Activated B cell treated with CpG ODN at 0.5 μM for 24 hours (primary cell): ENCODE measurements around the gene RASSF8. TPM values are rescaled to one million over a fixed set of nuclear protein-coding genes. Genes with fewer than 3 reads are reported as not detected.
A peak's percentile ranks its signal among the peaks of the same experiment; 100 is the strongest.

Experiments used
- ATAC-seq: fragments of 200-7000 bp; cut with Tn5 transposase; one replicate; pipeline ENCODE4 v1.10.0; 2021; ENCODE audit warnings: low read depth, mild to moderate bottlenecking, moderate library complexity
- CTCF ChIA-PET: fragments of 350-600 bp; sonication (Branson Sonifier 250); formaldehyde crosslinking; loops from one replicate; lab custom pipeline; 2021; ENCODE audit warnings: antibody characterized with exemption; lab: Charles Lee
- POLR2A ChIA-PET: fragments of 350-600 bp; sonication (Branson Sonifier 250); formaldehyde crosslinking; loops from one replicate; lab custom pipeline; 2021; ENCODE audit warnings: antibody characterized with exemption; lab: Charles Lee
- DNase-seq: peaks from one replicate; pipeline ENCODE4 v3.0.0; 2022
- H3K27ac Mint-ChIP-seq: one replicate; pipeline ENCODE4 v1.8.0; 2020; ENCODE audit warnings: mixed read lengths
- H3K27me3 Mint-ChIP-seq: one replicate; pipeline ENCODE4 v1.8.0; 2021; ENCODE audit warnings: mixed read lengths
- H3K36me3 Mint-ChIP-seq: one replicate; pipeline ENCODE4 v1.8.0; 2021; ENCODE audit warnings: low read depth, mixed read lengths
- H3K4me1 Mint-ChIP-seq: one replicate; pipeline ENCODE4 v1.8.0; 2021; ENCODE audit warnings: mixed read lengths
- H3K4me3 Mint-ChIP-seq: one replicate; pipeline ENCODE4 v1.8.0; 2020; ENCODE audit warnings: mild to moderate bottlenecking, mixed read lengths
- H3K9me3 Mint-ChIP-seq: one replicate; pipeline ENCODE4 v1.8.0; 2020; ENCODE audit warnings: mixed read lengths
- intact Hi-C: fragments of 100-400 bp; cut with micrococcal nuclease; formaldehyde crosslinking; loops from one replicate; pipeline ENCODE4 v1.15.1; 2024
- total RNA-seq: library from RNA; stranded (reverse); gene quantifications from 2 replicates; pipeline ENCODE4 v1.2.3, GENCODE V29; 2022
- TF ChIP-seq, protein P1 (sequence below): fragments of 200-600 bp; IDR thresholded peaks from one replicate; pipeline ENCODE4 v1.8.0; 2022; ENCODE audit warnings: antibody characterized with exemption, mild to moderate bottlenecking

Gene RASSF8
- total RNA-seq, 1 donor from 2014 or later, result 0.58 TPM

GRCh38 chr12:26114720-26115401 lies 156.4 kb downstream of the RASSF8 start:
- ChIA-PET CTCF (interaction anchor here (0.5 to 2.6 kb wide), 8 partner anchors 9 to 901 kb away, joined by 3 to 12 read pairs (median 4); no protein-coding TSS in a partner anchor), POLR2A (interaction anchor here (0.7 to 3.4 kb wide), 10 partner anchors 9 to 719 kb away, joined by 3 to 46 read pairs (median 5); partner anchors contain the start of genes BHLHE41, ITPR2 and SSPN)
- H3K27ac Mint-ChIP-seq, result peak overlapping the region; percentile 92
- intact Hi-C loops, result loop anchor here (1.0 to 5.0 kb wide), 12 partner anchors 8 to 1216 kb away; partner anchors contain the start of genes FGFR1OP2, ITPR2, KRAS and TM7SF3
- peak overlapping the region; percentile 78 for H3K4me3 Mint-ChIP-seq
- H3K4me1 Mint-ChIP-seq, result peaks cover 66% of the 10 kb centered on the region
- TF ChIP-seq, protein P1, sequence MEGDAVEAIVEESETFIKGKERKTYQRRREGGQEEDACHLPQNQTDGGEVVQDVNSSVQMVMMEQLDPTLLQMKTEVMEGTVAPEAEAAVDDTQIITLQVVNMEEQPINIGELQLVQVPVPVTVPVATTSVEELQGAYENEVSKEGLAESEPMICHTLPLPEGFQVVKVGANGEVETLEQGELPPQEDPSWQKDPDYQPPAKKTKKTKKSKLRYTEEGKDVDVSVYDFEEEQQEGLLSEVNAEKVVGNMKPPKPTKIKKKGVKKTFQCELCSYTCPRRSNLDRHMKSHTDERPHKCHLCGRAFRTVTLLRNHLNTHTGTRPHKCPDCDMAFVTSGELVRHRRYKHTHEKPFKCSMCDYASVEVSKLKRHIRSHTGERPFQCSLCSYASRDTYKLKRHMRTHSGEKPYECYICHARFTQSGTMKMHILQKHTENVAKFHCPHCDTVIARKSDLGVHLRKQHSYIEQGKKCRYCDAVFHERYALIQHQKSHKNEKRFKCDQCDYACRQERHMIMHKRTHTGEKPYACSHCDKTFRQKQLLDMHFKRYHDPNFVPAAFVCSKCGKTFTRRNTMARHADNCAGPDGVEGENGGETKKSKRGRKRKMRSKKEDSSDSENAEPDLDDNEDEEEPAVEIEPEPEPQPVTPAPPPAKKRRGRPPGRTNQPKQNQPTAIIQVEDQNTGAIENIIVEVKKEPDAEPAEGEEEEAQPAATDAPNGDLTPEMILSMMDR, result no peak
- ATAC-seq (no peak), DNase-seq (no peak)
- no peaks in the 10 kb centered on the region for H3K9me3 Mint-ChIP-seq
- no peaks in the 10 kb centered on the region for H3K27me3 Mint-ChIP-seq
- no peaks in the 10 kb centered on the region for H3K36me3 Mint-ChIP-seq

DNA sequence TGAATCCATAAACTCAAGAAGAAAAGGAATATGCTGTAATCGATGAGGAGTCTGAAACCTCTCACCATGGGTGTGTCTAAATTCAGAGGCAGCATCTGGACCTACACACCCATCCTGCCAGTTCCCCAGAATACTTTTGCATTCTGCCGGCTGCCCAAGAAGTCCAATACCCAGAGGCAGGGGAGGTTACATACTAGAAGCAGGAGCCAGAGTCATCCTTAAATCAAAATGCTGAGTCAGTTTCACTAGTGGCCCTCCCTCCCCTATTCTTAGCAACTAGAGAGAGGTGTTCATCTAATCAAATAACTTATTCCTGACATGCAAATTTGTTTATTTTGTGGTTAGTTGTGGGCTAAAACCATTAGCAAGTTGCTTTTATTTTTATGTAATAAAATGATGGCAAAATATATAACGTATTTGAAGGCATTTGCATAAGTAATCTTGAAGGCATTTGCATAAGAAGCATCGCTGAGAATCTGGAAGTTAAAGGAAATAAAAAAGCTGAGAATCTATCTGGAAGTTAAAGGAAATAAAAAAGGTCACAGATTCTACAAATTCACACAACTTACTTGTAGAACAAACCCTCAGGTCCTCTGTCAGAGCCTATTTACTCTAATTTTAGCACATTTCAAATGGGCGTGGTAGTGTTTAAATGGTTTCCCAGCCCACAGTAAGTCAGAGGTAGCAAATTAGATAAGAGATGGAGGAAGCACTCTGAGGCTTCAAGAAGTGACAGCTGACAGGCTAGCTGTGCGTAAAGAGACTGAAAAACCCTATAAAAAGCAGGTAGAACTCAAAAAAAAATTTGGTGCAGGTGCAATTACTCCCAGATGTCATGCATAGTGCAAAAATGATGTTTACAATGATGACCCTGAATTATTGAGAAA lies 158.6 kb downstream of the RASSF8 start:
- DNase-seq, result no peak
- peak overlapping the region; percentile 60 for H3K4me3 Mint-ChIP-seq
- no peaks in the 10 kb centered on the region for H3K9me3 Mint-ChIP-seq
- H3K27me3 Mint-ChIP-seq, result no peaks in the 10 kb centered on the region
- peaks cover 3% of the 10 kb centered on the region for H3K36me3 Mint-ChIP-seq
- intact Hi-C loops, result loop anchor here (5.0 kb wide), 2 partner anchors 585 to 865 kb away; partner anchors contain the start of gene KRAS
- CTCF ChIA-PET, result interaction anchor here (1.4 kb wide), 1 partner anchor 160 kb away, joined by 4 read pairs; no protein-coding TSS in a partner anchor
- no peak for ATAC-seq
- peaks cover 82% of the 10 kb centered on the region for H3K4me1 Mint-ChIP-seq
- POLR2A ChIA-PET, result interaction anchor here (1.0 to 9.3 kb wide), 2 partner anchors 17 to 39 kb away, joined by 3 to 189 read pairs; no protein-coding TSS in a partner anchor
- TF ChIP-seq, protein P1, result no peak
- peak overlapping the region; percentile 84 for H3K27ac Mint-ChIP-seq

DNA sequence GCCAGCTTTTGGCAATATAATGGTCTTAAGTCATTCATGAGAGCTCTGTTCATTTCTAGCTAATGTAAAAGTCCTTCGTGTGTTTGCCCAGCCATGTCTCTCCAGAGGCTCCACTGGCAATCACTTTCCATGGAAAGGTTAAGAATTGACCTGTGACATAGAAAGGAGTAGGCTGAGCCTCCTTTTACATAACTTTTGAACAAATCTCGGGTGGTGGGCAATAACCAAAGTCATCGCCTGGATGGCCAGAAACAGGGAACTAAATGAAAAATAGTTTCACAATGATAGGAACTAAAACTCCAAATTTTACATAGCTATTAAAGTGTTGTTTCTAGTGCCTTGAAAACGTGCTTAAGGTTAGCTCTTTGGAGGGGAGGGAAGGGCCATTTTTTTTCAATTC lies 159.8 kb downstream of the RASSF8 start:
- ChIA-PET POLR2A (interaction anchor here (0.7 to 9.3 kb wide), 6 partner anchors 15 to 308 kb away, joined by 3 to 189 read pairs (median 3); no protein-coding TSS in a partner anchor), CTCF (interaction anchor here (0.7 to 8.5 kb wide), 15 partner anchors 10 to 584 kb away, joined by 3 to 74 read pairs (median 7); no protein-coding TSS in a partner anchor)
- H3K9me3 Mint-ChIP-seq, result no peaks in the 10 kb centered on the region
- no peak for ATAC-seq
- H3K27ac Mint-ChIP-seq, result peak overlapping the region; percentile 84
- H3K36me3 Mint-ChIP-seq, result peaks cover 8% of the 10 kb centered on the region
- no peak for DNase-seq
- H3K4me3 Mint-ChIP-seq, result peak overlapping the region; percentile 48
- peaks cover 78% of the 10 kb centered on the region for H3K4me1 Mint-ChIP-seq
- intact Hi-C loops, result loop anchor here (2.0 to 5.0 kb wide), 3 partner anchors 76 to 866 kb away; partner anchors contain the start of genes KRAS and SSPN
- TF ChIP-seq, protein P1, result no peak
- H3K27me3 Mint-ChIP-seq, result no peaks in the 10 kb centered on the region

DNA sequence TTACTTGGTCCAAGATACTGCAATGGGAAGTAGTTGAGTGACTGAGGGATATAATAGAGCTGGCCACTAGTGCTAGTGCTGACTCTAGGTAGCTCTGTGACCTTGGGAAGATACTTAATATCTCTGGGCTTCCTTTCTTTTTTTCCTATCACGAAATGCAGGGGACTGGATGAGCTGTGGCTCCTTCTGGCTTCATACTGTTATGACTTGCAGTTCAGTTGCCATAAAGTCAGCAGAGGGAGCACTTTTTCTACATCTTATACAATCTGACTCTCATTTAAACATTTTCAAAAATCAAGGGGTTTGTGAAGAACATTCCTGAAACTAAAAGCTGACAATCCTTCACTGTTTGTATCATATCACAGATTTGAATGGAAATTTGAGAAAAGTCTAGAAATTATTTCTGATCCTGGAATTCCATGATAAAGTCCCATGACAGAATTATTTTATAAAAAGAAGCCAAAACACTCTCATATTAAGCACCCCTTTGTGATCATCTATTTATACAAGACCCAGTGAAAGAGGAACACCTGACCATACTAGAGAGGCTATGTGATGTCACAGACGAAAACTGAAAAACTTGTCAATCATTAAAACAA lies 161.0 kb downstream of the RASSF8 start:
- Mint-ChIP-seq H3K4me1 (peaks cover 82% of the 10 kb centered on the region), H3K36me3 (peaks cover 10% of the 10 kb centered on the region), H3K9me3 (no peaks in the 10 kb centered on the region), H3K4me3 (peak overlapping the region; percentile 49), H3K27ac (peak overlapping the region; percentile 39), H3K27me3 (no peaks in the 10 kb centered on the region)
- no peak for ATAC-seq
- ChIA-PET CTCF (interaction anchor here (0.7 to 8.5 kb wide), 35 partner anchors 9 to 713 kb away, joined by 3 to 74 read pairs (median 4); no protein-coding TSS in a partner anchor), POLR2A (interaction anchor here (0.6 to 9.3 kb wide), 5 partner anchors 9 to 903 kb away, joined by 3 to 189 read pairs (median 4); partner anchors contain the start of gene MED21)
- TF ChIP-seq, protein P1, result no peak
- no peak for DNase-seq
- intact Hi-C loops, result loop anchor here (1.0 to 5.0 kb wide), 11 partner anchors 22 to 867 kb away; partner anchors contain the start of genes KRAS and SSPN
